Measurements from ENCODE around the gene IMPG2.

DNA sequence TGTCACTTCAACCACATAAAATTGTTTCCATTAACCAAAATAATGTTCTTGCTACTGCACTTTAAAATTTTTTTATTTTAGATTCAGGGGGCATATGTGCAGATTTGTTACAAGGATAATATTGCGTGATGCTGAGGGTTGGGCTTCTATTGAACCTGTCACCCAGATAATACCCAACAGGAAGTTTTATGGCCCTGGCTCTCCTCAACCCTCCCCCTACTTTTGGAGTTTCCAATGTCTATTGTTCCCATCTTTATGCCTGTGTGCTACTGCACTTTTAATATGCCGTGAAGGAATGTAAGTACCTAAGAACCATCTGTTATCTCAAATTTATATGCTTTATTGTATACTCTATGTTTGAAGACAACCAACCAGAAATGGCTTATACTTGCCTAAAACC, 42.0 kb upstream of the IMPG2 start:
- no peak for TF ChIP-seq CTCF (IDR thresholded peaks at IDR 0.05)
- TF ChIP-seq POLR2A (IDR thresholded peaks at IDR 0.05), result no peak

All from right lobe of liver (tissue), 4 donors.